ENCODE measurements around the gene CCDC171. TPM values are rescaled to one million over a fixed set of nuclear protein-coding genes. Genes with fewer than 3 reads are reported as not detected.

The CCDC171 gene
- polyA plus RNA-seq, 1 donor from 2014 or later: 9.1 TPM

- Histone ChIP-seq H3K27me3 (ENCODE audit: insufficient read depth, low read depth, low read length) (no peaks in the 10 kb centered on the region), H4K20me1 (ENCODE audit: insufficient read depth) (no peaks in the 10 kb centered on the region), H3K9me3 (ENCODE audit: low read length) (no peaks in the 10 kb centered on the region), H3K36me3 (ENCODE audit: insufficient read depth, low read length) (no peaks in the 10 kb centered on the region), H3K4me2 (ENCODE audit: low read length) (no peak overlapping the region), H3K4me3 (ENCODE audit: low read length) (no peak overlapping the region), H3K27ac (ENCODE audit: low read length) (no peak overlapping the region), H3F3A (ENCODE audit: insufficient read depth, low read length, poor library complexity, severe bottlenecking) (no peaks in the 10 kb centered on the region), H3K9me2 (ENCODE audit: insufficient read depth, low read length) (no peaks in the 10 kb centered on the region), H3K79me2 (replicated peaks; ENCODE audit: insufficient read depth, low read length) (no peaks in the 10 kb centered on the region), H2AFZ (ENCODE audit: low read depth, low read length) (no peak overlapping the region), H3K9ac (ENCODE audit: low read length) (no peak overlapping the region)
- TF ChIP-seq REST (IDR thresholded peaks at IDR 0.05; ENCODE audit: borderline replicate concordance): no peak
- TF ChIP-seq TAF1 (IDR thresholded peaks at IDR 0.05; ENCODE audit: low read depth): no peak
- TF ChIP-seq RAD21 (conservative IDR thresholded peaks at IDR 0.05): no peak
- TF ChIP-seq, protein P1, sequence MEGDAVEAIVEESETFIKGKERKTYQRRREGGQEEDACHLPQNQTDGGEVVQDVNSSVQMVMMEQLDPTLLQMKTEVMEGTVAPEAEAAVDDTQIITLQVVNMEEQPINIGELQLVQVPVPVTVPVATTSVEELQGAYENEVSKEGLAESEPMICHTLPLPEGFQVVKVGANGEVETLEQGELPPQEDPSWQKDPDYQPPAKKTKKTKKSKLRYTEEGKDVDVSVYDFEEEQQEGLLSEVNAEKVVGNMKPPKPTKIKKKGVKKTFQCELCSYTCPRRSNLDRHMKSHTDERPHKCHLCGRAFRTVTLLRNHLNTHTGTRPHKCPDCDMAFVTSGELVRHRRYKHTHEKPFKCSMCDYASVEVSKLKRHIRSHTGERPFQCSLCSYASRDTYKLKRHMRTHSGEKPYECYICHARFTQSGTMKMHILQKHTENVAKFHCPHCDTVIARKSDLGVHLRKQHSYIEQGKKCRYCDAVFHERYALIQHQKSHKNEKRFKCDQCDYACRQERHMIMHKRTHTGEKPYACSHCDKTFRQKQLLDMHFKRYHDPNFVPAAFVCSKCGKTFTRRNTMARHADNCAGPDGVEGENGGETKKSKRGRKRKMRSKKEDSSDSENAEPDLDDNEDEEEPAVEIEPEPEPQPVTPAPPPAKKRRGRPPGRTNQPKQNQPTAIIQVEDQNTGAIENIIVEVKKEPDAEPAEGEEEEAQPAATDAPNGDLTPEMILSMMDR (IDR thresholded peaks at IDR 0.05; ENCODE audit: poor library complexity, severe bottlenecking): no peak
Observed at GRCh38 chr9:15541872-15542271, 11.0 kb upstream of the CCDC171 start.

DNA sequence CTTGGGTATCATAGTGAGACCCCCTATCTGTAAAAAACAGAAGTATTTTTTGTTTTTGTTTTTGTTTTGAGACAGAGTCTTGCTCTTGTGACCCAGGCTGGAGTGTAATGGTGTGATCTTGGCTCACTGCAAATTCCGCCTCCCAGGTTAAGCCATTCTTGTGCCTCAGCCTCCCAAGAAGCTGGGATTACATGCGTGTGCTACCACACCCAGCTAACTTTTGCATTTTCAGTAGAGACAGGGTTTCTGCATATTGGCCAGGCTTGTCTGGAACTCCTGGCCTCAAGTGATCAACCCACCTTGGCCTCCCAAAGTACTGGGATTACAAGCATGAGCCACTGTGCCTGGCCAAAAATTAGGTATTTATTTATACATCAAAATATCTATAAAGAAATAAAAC is 10.2 kb upstream of the CCDC171 start:
- no peak for TF ChIP-seq MXI1 (conservative IDR thresholded peaks at IDR 0.05; ENCODE audit: poor library complexity, severe bottlenecking)
- TF ChIP-seq EP300 (conservative IDR thresholded peaks at IDR 0.05; ENCODE audit: poor library complexity, severe bottlenecking): no peak
- TF ChIP-seq RAD21 (conservative IDR thresholded peaks at IDR 0.05): no peak
- TF ChIP-seq POLR2AphosphoS5 (IDR thresholded peaks at IDR 0.05): no peak
- TF ChIP-seq, protein P1 (IDR thresholded peaks at IDR 0.05; ENCODE audit: poor library complexity, severe bottlenecking): no peak
- no peak for TF ChIP-seq REST (IDR thresholded peaks at IDR 0.05; ENCODE audit: borderline replicate concordance)
- Histone ChIP-seq H3K27ac (ENCODE audit: low read length) (no peak overlapping the region), H3K9ac (ENCODE audit: low read length) (no peak overlapping the region), H2AFZ (ENCODE audit: low read depth, low read length) (no peak overlapping the region), H3K4me2 (ENCODE audit: low read length) (no peak overlapping the region), H3K4me3 (ENCODE audit: low read length) (no peak overlapping the region), H4K20me1 (ENCODE audit: insufficient read depth) (no peaks in the 10 kb centered on the region), H3K27me3 (ENCODE audit: insufficient read depth, low read depth, low read length) (no peaks in the 10 kb centered on the region), H3K9me2 (ENCODE audit: insufficient read depth, low read length) (no peaks in the 10 kb centered on the region), H3F3A (ENCODE audit: insufficient read depth, low read length, poor library complexity, severe bottlenecking) (no peaks in the 10 kb centered on the region), H3K9me3 (ENCODE audit: low read length) (no peaks in the 10 kb centered on the region), H3K79me2 (replicated peaks; ENCODE audit: insufficient read depth, low read length) (no peaks in the 10 kb centered on the region), H3K36me3 (ENCODE audit: insufficient read depth, low read length) (no peaks in the 10 kb centered on the region)
